ENCODE measurements around the gene CDH4.

Gene CDH4

GRCh38 chr20:61573415-61574305, 321.6 kb downstream of the CDH4 start:
- TF ChIP-seq MAX (IDR thresholded peaks at IDR 0.05) (no peak), CEBPB (IDR thresholded peaks at IDR 0.05) (no peak), TAF1 (IDR thresholded peaks at IDR 0.05; ENCODE audit: low read depth) (no peak)
- TF ChIP-seq, protein P1, sequence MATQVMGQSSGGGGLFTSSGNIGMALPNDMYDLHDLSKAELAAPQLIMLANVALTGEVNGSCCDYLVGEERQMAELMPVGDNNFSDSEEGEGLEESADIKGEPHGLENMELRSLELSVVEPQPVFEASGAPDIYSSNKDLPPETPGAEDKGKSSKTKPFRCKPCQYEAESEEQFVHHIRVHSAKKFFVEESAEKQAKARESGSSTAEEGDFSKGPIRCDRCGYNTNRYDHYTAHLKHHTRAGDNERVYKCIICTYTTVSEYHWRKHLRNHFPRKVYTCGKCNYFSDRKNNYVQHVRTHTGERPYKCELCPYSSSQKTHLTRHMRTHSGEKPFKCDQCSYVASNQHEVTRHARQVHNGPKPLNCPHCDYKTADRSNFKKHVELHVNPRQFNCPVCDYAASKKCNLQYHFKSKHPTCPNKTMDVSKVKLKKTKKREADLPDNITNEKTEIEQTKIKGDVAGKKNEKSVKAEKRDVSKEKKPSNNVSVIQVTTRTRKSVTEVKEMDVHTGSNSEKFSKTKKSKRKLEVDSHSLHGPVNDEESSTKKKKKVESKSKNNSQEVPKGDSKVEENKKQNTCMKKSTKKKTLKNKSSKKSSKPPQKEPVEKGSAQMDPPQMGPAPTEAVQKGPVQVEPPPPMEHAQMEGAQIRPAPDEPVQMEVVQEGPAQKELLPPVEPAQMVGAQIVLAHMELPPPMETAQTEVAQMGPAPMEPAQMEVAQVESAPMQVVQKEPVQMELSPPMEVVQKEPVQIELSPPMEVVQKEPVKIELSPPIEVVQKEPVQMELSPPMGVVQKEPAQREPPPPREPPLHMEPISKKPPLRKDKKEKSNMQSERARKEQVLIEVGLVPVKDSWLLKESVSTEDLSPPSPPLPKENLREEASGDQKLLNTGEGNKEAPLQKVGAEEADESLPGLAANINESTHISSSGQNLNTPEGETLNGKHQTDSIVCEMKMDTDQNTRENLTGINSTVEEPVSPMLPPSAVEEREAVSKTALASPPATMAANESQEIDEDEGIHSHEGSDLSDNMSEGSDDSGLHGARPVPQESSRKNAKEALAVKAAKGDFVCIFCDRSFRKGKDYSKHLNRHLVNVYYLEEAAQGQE (IDR thresholded peaks at IDR 0.05; ENCODE audit: low read depth): no peak

GRCh38 chr20:61575151-61575937, 323.3 kb downstream of the CDH4 start:
- TF ChIP-seq, protein P1 (IDR thresholded peaks at IDR 0.05; ENCODE audit: low read depth): no peak
- TF ChIP-seq MAX (IDR thresholded peaks at IDR 0.05): no peak
- no peak for TF ChIP-seq TEAD4 (IDR thresholded peaks at IDR 0.05)
- no peak for TF ChIP-seq ZBTB7A (IDR thresholded peaks at IDR 0.05; ENCODE audit: low read depth)
- no peak for TF ChIP-seq FOXM1 (IDR thresholded peaks at IDR 0.05; ENCODE audit: borderline replicate concordance, low read depth)
- TF ChIP-seq CEBPB (IDR thresholded peaks at IDR 0.05): no peak
- TF ChIP-seq USF1 (IDR thresholded peaks at IDR 0.05): no peak
- no peak for TF ChIP-seq NFIC (IDR thresholded peaks at IDR 0.05)
- no peak for TF ChIP-seq YY1 (IDR thresholded peaks at IDR 0.05; ENCODE audit: low read depth)
- no peak for TF ChIP-seq TCF12 (IDR thresholded peaks at IDR 0.05; ENCODE audit: low read depth)
- no peak for TF ChIP-seq TAF1 (IDR thresholded peaks at IDR 0.05; ENCODE audit: low read depth)
- TF ChIP-seq RAD21 (IDR thresholded peaks at IDR 0.05; ENCODE audit: low read depth): no peak
- no peak for TF ChIP-seq CREB1 (IDR thresholded peaks at IDR 0.05; ENCODE audit: low read depth)
- TF ChIP-seq EGR1 (IDR thresholded peaks at IDR 0.05): no peak
- no peak for TF ChIP-seq EP300 (IDR thresholded peaks at IDR 0.05; ENCODE audit: borderline replicate concordance)

DNA sequence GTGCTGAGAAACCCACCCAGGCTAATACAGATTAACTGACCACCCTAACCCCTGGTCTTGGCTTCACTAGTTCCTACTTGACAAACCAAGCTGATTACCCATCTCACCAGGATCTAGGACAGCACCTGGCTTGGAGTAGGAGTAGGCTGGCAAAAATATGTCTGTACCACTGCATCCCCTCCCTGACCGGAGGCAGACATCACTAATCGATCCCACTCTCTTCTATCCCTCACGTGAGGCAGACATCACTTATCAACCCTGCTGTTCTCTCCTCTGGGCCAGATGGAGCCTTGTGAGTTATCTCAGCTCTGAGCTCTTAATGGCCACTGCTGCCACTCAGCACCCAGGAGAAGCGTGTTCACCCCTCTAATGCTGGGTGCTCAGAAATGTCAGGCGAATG, 324.3 kb downstream of the CDH4 start:
- TF ChIP-seq CREB1 (IDR thresholded peaks at IDR 0.05; ENCODE audit: low read depth): no peak

DNA sequence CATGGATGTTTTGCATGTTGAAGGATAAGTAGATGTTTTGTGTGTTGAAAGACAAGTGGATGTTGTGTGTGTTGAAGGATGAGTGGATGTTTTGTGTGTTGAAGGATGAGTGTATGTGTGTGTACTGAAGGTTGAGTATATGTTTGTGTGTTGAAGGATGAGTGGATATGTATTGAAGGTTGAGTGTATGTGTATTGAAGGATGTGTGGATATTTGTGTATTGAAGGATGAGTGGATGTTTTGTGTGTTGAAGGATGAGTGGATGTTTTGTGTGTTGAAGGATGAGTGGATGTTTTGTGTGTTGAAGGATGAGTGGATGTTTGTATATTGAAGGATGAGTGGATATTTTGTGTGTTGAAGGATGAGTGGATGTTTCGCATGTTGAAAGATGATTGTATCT, 325.0 kb downstream of the CDH4 start:
- no peak for TF ChIP-seq MAX (IDR thresholded peaks at IDR 0.05)
- no peak for TF ChIP-seq CEBPB (IDR thresholded peaks at IDR 0.05)

GRCh38 chr20:61579908-61580307, 327.8 kb downstream of the CDH4 start:
- TF ChIP-seq FOXM1 (IDR thresholded peaks at IDR 0.05; ENCODE audit: borderline replicate concordance, low read depth) (no peak), TEAD4 (IDR thresholded peaks at IDR 0.05) (no peak), MAX (IDR thresholded peaks at IDR 0.05) (no peak), NFIC (IDR thresholded peaks at IDR 0.05) (no peak), ZBTB7A (IDR thresholded peaks at IDR 0.05; ENCODE audit: low read depth) (no peak), EGR1 (IDR thresholded peaks at IDR 0.05) (no peak), TAF1 (IDR thresholded peaks at IDR 0.05; ENCODE audit: low read depth) (no peak), TCF12 (IDR thresholded peaks at IDR 0.05; ENCODE audit: low read depth) (no peak), EP300 (IDR thresholded peaks at IDR 0.05; ENCODE audit: borderline replicate concordance) (no peak), CEBPB (IDR thresholded peaks at IDR 0.05) (no peak), CREB1 (IDR thresholded peaks at IDR 0.05; ENCODE audit: low read depth) (no peak), RAD21 (IDR thresholded peaks at IDR 0.05; ENCODE audit: low read depth) (no peak), USF1 (IDR thresholded peaks at IDR 0.05) (no peak), YY1 (IDR thresholded peaks at IDR 0.05; ENCODE audit: low read depth) (no peak)
- TF ChIP-seq, protein P1 (IDR thresholded peaks at IDR 0.05; ENCODE audit: low read depth): no peak

Measured in Ishikawa (cell line).